Activated T-cell treated with anti-CD3 and anti-CD28 coated beads, Interleukin-2, amount 50 U/mL, for 24 hours (primary cell): ENCODE measurements around the gene CEP72.
A peak's percentile ranks its signal among the peaks of the same experiment; 100 is the strongest.
"Not testable (repeated sequence)": the region's sequence is repeated elsewhere in the genome, so short reads cannot be mapped to it uniquely, and the experiment has no call there.

Experiments used
- DNase-seq: peaks from one replicate; pipeline ENCODE4 v3.0.0-alpha.2; 2020
- H3K27ac Mint-ChIP-seq: 2 replicates; pipeline ENCODE4 v1.8.0; 2020; ENCODE audit warnings: mild to moderate bottlenecking, mixed read lengths
- H3K27me3 Mint-ChIP-seq: 2 replicates; pipeline ENCODE4 v1.8.0; 2020; ENCODE audit warnings: mixed read lengths
- H3K36me3 Mint-ChIP-seq: 2 replicates; pipeline ENCODE4 v1.8.0; 2020; ENCODE audit warnings: low read depth, mixed read lengths
- H3K4me1 Mint-ChIP-seq: 2 replicates; pipeline ENCODE4 v1.8.0; 2020; ENCODE audit warnings: low read depth, mixed read lengths
- H3K4me3 Mint-ChIP-seq: 2 replicates; pipeline ENCODE4 v1.8.0; 2020; ENCODE audit warnings: mild to moderate bottlenecking, moderate library complexity, mixed read lengths
- H3K9me3 Mint-ChIP-seq: 2 replicates; pipeline ENCODE4 v1.8.0; 2020; ENCODE audit warnings: mixed read lengths

The CEP72 gene

DNA sequence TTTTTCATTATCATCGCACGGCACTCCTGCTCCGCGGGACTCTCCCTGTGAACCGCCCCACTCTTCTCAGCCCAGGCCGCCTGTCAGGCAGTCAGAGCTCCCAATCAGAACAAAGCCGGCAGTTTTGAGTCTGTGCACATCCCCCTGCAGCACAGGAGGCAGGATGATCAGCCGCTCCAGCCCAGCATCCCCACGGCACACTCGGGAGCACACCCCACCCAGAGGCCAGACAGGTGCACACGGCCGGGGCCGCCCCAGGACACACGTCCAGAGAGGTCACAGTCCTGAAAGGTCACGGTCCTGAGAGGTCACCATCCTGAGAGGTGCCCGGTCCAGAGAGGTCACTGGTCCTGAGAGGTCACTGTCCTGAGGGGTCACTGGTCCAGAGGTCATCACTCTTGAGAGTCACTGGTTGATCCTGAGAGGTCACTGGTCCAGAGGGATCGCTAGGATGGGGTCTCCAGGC, 72.6 kb downstream of the CEP72 start:
- H3K27ac Mint-ChIP-seq, result no peak overlapping the region
- DNase-seq, result no peak
- peaks cover 5% of the 10 kb centered on the region for H3K27me3 Mint-ChIP-seq
- no peak overlapping the region for H3K4me3 Mint-ChIP-seq
- no peaks in the 10 kb centered on the region for H3K9me3 Mint-ChIP-seq
- H3K36me3 Mint-ChIP-seq, result no peaks in the 10 kb centered on the region
- H3K4me1 Mint-ChIP-seq, result no peaks in the 10 kb centered on the region

DNA sequence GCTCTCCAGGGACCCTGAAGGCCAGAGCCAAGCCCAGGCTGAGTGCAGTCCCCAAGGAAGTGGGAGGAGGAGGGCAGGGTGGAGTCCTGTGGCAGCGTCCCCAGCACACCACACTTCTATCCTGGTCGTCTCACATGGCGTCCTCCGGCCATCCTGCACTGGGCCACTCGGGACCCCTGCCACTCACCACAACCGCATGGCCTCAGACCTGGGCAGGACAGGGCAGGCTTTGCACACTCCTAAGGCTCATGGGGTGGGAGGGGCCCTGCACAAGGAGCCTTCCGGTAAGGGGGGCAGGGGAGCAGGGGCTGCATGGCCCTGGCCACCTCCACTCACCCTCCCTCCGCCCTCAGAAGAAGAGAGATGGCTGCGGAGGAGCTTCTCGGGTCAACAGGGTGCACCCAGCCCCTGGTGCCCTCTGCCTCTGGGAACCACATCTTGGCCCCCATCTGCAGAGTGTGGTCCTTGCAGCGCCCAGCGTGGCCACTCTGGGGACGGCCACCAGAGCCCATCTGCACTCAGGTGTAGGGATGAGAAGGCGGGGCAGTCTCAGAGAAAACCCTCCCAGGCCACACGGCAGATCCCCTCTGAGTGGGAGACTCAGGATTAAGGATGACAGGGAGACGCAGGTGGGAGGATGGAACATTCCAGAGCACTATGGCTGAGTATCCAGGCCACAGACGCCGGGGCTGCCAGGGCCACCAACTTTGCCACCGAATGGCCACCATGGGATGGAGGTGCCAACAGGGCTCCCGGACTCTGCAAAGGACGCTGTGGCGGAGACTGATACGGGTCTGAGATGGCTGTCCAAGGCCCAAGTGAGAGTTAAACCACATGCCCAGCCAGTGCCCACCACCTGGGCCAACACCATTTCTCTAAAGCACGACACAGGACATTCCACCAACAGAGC, 73.4 kb downstream of the CEP72 start:
- DNase-seq, result no peak
- Mint-ChIP-seq H3K27ac (no peak overlapping the region), H3K4me1 (no peaks in the 10 kb centered on the region), H3K4me3 (no peak overlapping the region), H3K27me3 (peaks cover 5% of the 10 kb centered on the region), H3K36me3 (no peaks in the 10 kb centered on the region), H3K9me3 (no peaks in the 10 kb centered on the region)

DNA sequence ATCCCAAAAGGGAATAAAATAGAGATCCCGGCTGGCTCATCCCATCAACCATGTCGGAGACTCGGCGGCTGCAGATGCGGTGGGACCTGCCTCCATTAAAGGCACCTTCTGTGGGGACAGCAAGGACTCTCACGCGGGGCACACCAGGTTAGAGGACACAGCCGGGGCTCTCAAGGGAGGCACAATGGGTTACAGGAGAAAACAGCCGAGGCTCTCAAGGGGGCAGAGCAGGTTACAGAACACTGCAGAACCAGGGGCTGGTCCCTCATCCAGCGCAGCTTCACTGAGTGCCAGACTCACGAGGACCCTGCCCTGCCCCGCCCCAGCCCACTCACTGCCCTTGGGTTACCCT, 74.0 kb downstream of the CEP72 start:
- not testable (repeated sequence) for H3K4me1 Mint-ChIP-seq, H3K36me3 Mint-ChIP-seq, H3K4me3 Mint-ChIP-seq, H3K27me3 Mint-ChIP-seq, DNase-seq, H3K27ac Mint-ChIP-seq, H3K9me3 Mint-ChIP-seq

DNA sequence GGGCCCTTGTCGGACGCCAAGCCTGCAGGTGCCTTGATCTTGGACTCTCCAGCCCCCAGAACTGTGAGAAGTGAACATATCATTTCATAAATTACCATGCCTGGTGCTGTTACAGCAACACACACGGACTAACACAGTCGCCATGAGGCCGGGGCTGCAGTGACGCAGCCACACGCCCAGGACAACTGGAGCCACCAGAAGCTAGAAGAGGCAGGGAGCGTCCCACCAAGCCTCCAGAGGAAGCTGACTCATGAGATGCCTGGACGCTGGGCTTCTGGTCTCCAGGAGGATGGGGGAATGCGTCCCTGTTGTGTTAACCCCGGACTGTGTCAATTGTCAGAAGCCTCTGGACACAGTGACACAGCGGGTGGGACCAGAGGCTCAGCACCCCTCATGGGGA, 74.8 kb downstream of the CEP72 start:
- not testable (repeated sequence) for DNase-seq, H3K4me1 Mint-ChIP-seq

DNA sequence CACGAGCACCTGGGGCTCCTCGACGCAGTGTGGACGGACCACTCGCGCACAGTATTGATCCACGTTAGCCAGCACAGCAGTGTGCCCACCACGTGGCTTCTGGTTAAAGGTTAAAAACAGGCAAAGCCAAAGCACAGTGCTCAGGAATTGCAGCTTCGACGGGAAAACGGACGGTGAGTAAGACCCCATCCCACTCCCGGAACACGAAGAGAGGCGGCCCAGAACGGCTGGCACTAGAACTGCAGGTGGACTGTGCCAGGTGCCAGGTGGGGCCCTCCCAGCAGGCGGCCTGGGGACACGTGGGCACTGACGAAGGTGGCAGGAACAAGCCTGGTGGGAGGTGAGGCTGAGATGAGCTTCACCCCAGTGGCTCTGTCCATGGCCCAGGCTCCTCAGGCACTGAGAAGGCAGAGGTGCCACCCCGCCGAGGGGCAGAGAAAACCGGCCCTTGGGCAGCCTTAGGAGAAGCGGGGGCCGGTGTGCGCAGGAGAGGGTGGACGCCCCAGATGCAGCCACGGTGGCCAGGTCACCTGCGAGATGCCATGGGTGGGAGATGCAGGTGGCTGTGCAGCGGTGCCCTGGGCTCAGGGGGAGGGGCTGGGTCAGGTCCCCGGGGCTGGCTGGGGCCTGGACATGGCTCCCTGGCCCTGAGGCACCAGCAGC, 76.3 kb downstream of the CEP72 start:
- H3K4me3 Mint-ChIP-seq, H3K27me3 Mint-ChIP-seq, H3K27ac Mint-ChIP-seq, DNase-seq, H3K9me3 Mint-ChIP-seq, H3K36me3 Mint-ChIP-seq, H3K4me1 Mint-ChIP-seq: not testable (repeated sequence)

More for the DNA sequence above, 74.8 kb downstream of the CEP72 start:
- H3K9me3 Mint-ChIP-seq, H3K36me3 Mint-ChIP-seq, H3K27ac Mint-ChIP-seq, H3K4me3 Mint-ChIP-seq, H3K27me3 Mint-ChIP-seq: not testable (repeated sequence)

DNA sequence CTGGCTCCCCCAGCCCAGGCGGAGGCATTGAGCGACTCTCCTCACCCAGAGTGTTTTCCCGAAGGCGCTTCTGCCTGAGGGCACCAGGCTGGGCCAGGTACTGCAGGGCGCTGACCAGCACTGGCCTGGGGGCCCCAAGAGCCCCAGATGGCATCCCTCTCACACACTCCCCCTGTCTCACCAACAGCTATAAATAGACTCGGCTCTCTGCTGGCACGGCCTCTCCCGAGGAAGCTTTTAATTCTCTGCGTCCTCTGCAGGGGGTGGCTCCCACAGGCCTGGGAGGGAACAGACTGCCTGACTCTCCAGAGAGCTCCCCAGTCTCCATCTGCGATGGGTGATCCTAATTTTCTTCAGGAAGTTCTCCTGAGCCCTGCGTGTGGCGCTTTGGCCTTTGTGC, 78.2 kb downstream of the CEP72 start:
- DNase-seq, H3K36me3 Mint-ChIP-seq, H3K9me3 Mint-ChIP-seq, H3K4me3 Mint-ChIP-seq, H3K27ac Mint-ChIP-seq, H3K27me3 Mint-ChIP-seq, H3K4me1 Mint-ChIP-seq: not testable (repeated sequence)

DNA sequence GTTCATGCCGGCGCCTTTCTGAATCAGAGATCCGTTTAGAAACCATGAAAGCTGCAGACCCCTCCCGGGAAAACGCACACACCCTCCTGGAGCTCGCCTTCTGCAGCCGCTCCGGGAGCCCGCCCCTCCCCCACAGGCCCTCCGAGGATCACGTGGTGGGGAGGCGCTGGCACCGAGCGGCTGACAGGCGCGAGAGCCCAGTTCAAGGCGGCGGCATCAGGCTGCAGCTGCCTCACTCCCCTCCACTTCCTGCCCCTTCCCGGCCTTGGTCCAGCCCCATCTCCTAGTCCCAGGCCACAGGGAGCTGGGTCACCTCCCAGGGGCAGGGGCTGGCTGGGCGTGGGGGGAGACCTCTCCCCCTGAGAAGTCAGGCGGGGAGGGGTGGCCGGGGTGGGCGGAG, 78.9 kb downstream of the CEP72 start:
- H3K27me3 Mint-ChIP-seq, DNase-seq, H3K4me1 Mint-ChIP-seq, H3K4me3 Mint-ChIP-seq, H3K9me3 Mint-ChIP-seq, H3K36me3 Mint-ChIP-seq, H3K27ac Mint-ChIP-seq: not testable (repeated sequence)

DNA sequence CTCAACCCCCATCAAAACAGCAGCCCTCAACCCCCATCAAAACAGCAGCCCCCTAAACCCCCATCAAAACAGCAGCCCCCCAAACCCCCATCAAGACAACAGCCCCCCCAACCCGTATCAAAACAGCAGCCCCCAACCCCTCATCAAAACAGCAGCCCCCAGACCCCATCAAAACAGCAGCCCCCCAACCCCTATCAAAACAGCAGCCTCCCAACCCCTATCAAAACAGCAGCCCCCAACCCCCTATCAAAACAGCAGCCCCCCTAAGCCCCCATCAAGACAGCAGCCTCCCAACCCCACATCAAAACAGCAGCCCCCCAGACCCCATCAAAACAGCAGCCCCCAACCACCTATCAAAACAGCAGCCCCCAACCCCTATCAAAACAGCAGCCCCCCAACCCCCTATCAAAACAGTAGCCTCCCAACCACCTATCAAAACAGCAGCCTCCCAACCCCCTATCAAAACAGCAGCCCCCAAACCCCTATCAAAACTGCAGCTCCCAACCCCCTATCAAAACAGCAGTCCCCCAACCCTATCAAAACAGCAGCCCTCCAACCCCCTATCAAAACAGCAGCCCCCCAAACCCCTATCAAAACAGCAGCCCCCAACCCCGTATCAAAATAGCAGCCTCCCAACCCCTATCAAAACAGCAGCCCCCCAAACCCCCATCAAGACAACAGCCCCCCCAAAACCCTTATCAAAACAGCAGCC, 79.8 kb downstream of the CEP72 start:
- Mint-ChIP-seq H3K36me3 (no peaks in the 10 kb centered on the region), H3K27ac (no peak overlapping the region), H3K27me3 (peaks cover 2% of the 10 kb centered on the region), H3K9me3 (no peaks in the 10 kb centered on the region), H3K4me1 (no peaks in the 10 kb centered on the region), H3K4me3 (no peak overlapping the region)
- no peak for DNase-seq

DNA sequence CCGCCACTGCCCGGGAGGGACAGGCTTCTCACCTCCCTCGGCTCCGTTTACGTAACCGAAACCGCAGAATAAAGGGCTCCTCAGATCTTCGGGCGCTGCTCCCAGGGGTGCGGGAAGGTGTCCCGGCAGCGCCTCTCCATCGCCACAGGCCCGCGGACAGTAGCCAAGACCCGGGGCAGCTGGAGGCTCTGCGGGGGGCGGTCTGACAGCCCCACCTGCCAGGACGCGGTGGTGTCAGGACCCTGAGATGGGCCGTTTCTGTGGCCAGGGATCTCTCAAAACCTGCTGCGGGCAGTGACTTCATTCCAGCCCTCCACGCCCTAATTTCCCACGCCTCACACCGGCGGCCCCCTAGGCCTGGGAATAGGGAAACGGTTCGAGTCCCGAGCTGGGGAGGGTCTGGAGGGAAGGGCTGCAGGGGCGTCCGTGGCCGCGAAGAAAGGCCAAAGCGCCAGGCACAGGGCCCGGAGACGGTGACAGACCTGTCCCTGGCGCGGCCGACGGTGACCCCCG, 80.4 kb downstream of the CEP72 start:
- not testable (repeated sequence) for DNase-seq, H3K27me3 Mint-ChIP-seq, H3K4me1 Mint-ChIP-seq, H3K9me3 Mint-ChIP-seq, H3K4me3 Mint-ChIP-seq, H3K27ac Mint-ChIP-seq, H3K36me3 Mint-ChIP-seq

DNA sequence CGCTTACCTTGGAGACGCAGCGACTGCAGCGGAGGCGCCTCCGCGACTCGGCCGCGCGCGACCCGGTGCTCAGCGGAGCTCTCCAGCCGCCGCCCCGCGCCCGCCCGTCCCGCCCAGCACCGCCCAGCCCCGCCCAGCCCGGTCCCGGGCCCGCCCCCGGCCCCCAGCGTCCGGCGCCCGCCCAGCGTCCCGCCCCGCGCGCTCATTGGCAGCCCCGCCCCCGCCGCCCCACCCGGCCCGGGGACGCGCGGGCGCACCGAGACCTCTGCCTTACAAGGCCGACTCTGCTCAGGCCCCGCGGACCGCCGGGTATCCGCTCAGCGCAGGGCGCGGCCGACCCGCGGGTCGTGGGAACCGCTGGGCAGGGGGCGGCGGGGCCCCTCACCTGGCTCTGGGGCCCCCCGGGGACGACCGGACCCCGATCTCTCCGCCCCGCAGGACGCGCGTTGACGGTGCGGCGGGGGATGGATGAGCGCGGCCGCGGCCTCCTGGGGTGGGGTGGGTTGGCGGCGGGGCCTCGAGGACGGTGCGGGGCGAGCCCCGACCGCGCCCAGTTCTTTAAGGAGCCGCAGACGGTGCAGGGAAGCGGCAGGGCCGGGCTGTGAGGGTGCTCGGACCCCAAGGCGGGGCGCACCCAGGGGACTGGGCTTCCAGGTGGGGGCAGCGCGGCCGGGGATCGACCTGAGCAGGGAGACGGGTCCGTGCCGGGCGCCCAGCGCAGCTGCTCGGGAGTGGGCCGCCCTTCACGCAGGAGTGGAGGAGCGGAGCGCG, 81.3 kb downstream of the CEP72 start, which contains the start of gene TPPP:
Gene TPPP (minus strand): TSS at position 82 of the 771 bp plus-strand sequence. CDS start 15,292 bp downstream, outside the sequence.
- H3K36me3 Mint-ChIP-seq, H3K27me3 Mint-ChIP-seq, H3K27ac Mint-ChIP-seq, H3K9me3 Mint-ChIP-seq, H3K4me1 Mint-ChIP-seq: not testable (repeated sequence)
- H3K4me3 Mint-ChIP-seq, result peak within 1 kb of the TSS; percentile 25
- peak; percentile 85 for DNase-seq

DNA sequence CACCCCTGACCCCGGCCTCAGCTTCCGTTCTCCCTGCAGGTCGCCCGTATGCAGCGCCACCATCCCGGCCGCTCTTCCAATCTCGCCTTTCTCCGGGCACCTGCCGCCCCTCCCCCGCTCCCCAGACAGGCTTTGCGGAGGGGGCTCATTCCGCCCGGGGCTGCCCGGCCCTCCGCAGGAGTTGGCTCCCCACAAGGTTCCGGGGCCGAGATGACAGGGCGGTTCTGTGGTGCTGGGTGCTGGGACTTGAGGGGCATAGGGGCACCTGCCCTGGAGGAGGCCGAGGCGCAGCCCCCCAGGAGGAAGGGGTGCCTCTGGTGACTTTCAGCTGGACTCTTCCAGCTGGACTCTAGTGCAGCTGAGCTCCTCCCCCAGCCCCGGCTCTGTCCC, 81.9 kb downstream of the CEP72 start:
- H3K4me3 Mint-ChIP-seq, result peak overlapping the region; percentile 25
- not testable (repeated sequence) for H3K4me1 Mint-ChIP-seq, H3K36me3 Mint-ChIP-seq, H3K27ac Mint-ChIP-seq, H3K27me3 Mint-ChIP-seq, H3K9me3 Mint-ChIP-seq
- DNase-seq, result peak; percentile 53

DNA sequence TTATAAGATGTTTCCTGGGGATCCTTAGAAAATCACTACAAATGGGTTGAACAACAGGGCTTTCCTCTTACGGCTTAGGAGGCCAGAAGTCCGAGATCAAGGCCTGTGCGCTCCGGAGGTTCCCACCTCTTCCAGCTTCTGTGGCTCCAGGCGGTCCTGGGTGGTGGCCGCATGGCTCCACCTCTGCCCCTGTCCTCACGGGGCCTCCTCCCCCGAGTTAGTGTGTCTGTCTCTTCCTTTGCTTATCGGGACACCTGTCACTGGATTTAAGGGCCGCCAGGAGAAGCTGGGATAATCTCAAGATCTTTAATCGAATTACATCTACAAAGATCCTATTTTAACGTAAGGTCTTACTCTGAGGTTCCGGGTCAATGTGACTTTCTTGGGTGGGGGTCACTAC, 83.3 kb downstream of the CEP72 start:
- H3K27ac Mint-ChIP-seq, H3K9me3 Mint-ChIP-seq, H3K4me1 Mint-ChIP-seq, H3K27me3 Mint-ChIP-seq, H3K4me3 Mint-ChIP-seq, DNase-seq, H3K36me3 Mint-ChIP-seq: not testable (repeated sequence)

DNA sequence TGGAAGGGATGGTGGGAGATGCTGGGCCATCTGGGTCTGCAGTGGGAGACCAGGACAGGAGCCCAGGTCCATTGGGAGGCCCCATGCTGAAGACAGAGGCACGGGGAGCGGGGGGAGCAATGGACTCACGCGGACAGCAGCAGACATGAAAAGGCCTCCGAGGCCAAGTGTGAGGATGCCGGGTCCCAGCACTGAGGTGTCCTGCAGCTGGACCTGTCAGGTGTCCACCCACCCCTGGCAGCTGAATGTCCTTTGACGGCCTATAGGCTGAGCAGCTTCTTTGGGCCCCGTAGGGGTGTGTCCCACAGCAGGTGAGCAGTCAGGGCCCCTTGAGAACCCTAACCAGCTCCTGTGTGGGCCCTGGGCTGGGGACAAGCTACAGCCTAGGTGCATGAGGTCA, 84.1 kb downstream of the CEP72 start:
- not testable (repeated sequence) for DNase-seq, H3K27me3 Mint-ChIP-seq, H3K9me3 Mint-ChIP-seq, H3K27ac Mint-ChIP-seq, H3K4me3 Mint-ChIP-seq, H3K4me1 Mint-ChIP-seq, H3K36me3 Mint-ChIP-seq
